Stimulated activated CD8-positive, alpha-beta memory T cell treated with anti-CD3 and anti-CD28 coated beads, Interleukin-7, amount 100 ng/mL, for 1 hour (primary cell): Measurements from ENCODE around the gene FLAD1.

ENCODE experiments used
- DNase-seq, 2 donors: peaks; one replicate each; pipeline ENCODE4 v3.0.0-alpha.2; 2020; ENCODE audit warnings: low read depth in 2 of 2

Gene FLAD1

GRCh38 chr1:155014709-155015508, 31.8 kb downstream of the FLAD1 start:
- DNase-seq, result no peak

- DNase-seq, result no peak
These were observed 32.5 kb downstream of the FLAD1 start for GRCh38 chr1:155015527-155016230.

- DNase-seq, result no peak
These were observed 33.2 kb downstream of the FLAD1 start for GRCh38 chr1:155016231-155016831.

GRCh38 chr1:155017041-155017945, 34.1 kb downstream of the FLAD1 start:
- DNase-seq, result peak; percentile 72 to 77

- DNase-seq, result no peak
These were observed 34.8 kb downstream of the FLAD1 start for GRCh38 chr1:155017946-155018316.

GRCh38 chr1:155018617-155019348, 35.6 kb downstream of the FLAD1 start:
- DNase-seq, result no peak

- no peak for DNase-seq
These were observed 36.5 kb downstream of the FLAD1 start for GRCh38 chr1:155019377-155020245.

GRCh38 chr1:155022136-155022926, 39.2 kb downstream of the FLAD1 start:
- no peak for DNase-seq

GRCh38 chr1:155022927-155023236, 39.7 kb downstream of the FLAD1 start:
- DNase-seq, result no peak

GRCh38 chr1:155023627-155024026, 40.5 kb downstream of the FLAD1 start:
- no peak for DNase-seq

GRCh38 chr1:155024315-155024714, 41.2 kb downstream of the FLAD1 start:
- no peak for DNase-seq

- no peak for DNase-seq
These were observed 43.0 kb downstream of the FLAD1 start for GRCh38 chr1:155026154-155026553.

- no peak for DNase-seq
These were observed 43.4 kb downstream of the FLAD1 start for GRCh38 chr1:155026588-155026987.

- DNase-seq, result no peak
These were observed 46.5 kb downstream of the FLAD1 start for GRCh38 chr1:155029513-155030242.

- no peak for DNase-seq
These were observed 47.2 kb downstream of the FLAD1 start for GRCh38 chr1:155030243-155030795.

- DNase-seq, result no peak
These were observed 47.8 kb downstream of the FLAD1 start for GRCh38 chr1:155030899-155031298.

GRCh38 chr1:155032886-155033285, 49.7 kb downstream of the FLAD1 start:
- DNase-seq, result no peak

GRCh38 chr1:155033524-155033923, 50.4 kb downstream of the FLAD1 start, which contains the start of the genes DCST1 and DCST2:
DCST1 (plus strand) TSS chr1:155033824; CDS start chr1:155034037, 213 bp downstream.
DCST2 (minus strand) TSS chr1:155033781; CDS start chr1:155033701, 80 bp downstream.
- DNase-seq, result no peak
